Measurements from ENCODE around the gene CTRB1.

DNA sequence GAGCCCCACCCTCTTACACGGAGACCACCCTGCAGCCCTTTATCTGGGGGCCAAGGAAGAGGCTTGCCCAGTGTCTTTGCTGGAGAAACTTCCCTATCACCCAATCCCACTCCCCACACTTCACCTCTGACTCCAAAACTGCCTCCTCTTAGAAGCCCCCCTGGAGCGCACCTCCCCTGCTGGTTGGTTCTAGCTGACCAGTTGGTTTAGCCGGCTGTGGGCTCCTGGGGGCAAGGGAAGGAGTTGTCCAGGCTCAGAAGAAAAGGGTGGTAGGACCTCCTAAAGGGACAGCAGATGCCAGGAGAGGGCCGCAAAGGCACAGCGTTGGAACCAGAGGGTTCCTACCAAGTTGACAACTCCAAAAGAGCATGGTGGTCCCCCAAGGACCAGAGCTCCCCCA lies 30.7 kb downstream of the CTRB1 start:
- TF ChIP-seq POLR2AphosphoS5 (IDR thresholded peaks at IDR 0.05) = no peak
- TF ChIP-seq, protein P1, sequence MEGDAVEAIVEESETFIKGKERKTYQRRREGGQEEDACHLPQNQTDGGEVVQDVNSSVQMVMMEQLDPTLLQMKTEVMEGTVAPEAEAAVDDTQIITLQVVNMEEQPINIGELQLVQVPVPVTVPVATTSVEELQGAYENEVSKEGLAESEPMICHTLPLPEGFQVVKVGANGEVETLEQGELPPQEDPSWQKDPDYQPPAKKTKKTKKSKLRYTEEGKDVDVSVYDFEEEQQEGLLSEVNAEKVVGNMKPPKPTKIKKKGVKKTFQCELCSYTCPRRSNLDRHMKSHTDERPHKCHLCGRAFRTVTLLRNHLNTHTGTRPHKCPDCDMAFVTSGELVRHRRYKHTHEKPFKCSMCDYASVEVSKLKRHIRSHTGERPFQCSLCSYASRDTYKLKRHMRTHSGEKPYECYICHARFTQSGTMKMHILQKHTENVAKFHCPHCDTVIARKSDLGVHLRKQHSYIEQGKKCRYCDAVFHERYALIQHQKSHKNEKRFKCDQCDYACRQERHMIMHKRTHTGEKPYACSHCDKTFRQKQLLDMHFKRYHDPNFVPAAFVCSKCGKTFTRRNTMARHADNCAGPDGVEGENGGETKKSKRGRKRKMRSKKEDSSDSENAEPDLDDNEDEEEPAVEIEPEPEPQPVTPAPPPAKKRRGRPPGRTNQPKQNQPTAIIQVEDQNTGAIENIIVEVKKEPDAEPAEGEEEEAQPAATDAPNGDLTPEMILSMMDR (IDR thresholded peaks at IDR 0.05 in 8 of 11, conservative IDR thresholded peaks at IDR 0.05 in 3 of 11) = no peak
